MV-4-11 (cell line): ENCODE results near the gene L3MBTL3.
A peak's percentile ranks its signal among the peaks of the same experiment; 100 is the strongest.
"Not testable (repeated sequence)": the region's sequence is repeated elsewhere in the genome, so short reads cannot be mapped to it uniquely, and the experiment has no call there.

ENCODE experiments used
- DNase-seq: peaks from one replicate; lab custom pipeline; 2025; lab: John Stamatoyannopoulos, UW

Gene L3MBTL3

DNA sequence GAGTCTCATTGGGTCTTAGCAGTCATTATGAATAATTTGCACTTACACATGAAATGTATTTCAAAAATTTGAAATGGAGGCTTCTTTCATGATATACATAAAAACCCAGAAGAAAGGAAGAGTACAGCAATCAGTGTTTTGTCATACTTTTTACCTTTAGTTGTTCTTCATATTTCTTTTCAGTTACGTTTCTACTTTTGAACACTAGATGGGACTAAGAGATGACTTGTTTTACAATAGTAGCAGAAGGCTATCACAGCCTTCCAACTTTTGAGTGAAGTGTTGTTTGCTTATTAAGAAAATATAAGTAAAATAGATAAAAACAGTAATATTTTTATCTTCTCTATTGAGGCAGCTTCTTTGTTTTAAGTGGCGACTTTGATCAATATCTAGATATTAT is 58.1 kb downstream of the L3MBTL3 start:
- DNase-seq: no peak

DNA sequence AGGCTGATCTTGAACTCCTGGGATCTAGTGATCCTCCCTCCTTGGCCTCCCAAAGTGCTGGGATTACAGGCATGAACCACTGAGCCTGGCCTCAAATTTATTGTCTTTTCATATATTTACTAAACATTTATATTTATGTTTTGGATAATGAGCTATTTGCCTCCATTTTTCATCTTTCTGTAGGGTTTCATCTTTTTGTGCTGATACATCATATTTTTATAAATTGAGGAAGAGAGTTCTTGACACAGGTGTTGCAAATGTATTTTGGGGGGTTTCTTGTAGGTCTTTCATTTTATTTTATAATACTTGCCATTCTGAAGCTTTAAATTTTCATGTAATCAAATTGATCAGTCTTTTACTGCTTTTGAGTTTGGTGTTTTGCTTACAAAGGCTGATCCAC is 72.4 kb downstream of the L3MBTL3 start:
- DNase-seq: no peak

DNA sequence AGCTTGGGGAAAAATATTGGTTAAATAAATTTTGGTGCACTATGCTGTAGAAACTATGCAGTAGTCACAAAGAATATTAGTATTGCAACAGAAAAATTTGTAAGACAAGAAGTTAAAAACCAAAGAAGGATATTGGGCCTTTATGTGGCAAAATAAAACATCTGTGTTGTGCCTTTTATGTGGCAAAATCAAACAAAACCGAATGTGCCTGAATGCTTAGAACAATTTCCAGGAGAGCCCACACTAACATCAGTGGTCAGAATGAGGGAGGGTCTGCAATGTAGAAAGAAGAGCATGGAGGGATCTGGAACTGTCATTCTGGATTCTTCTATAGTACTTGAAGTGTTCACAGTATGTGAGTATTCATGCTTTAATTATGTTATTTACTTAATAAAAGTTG is 75.2 kb downstream of the L3MBTL3 start:
- no peak for DNase-seq

DNA sequence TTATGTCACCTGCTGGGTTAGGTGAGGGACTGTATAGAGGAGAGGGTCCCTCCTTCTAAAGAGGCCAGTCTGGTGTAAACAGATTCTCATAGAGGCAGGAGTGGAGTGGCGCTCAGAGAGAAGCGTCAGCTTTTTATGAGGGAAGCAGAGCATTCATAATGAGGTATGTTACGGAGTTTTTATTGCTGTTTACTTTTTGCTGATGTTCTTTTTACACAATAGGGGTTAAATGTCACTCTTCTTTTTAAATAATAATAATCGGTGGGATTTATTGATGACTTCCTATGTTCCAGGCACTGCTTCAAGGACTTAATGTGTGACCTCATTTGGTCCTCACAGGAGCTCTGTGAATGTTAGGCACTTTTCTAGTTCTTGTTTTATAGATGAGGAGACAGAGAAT is 79.9 kb downstream of the L3MBTL3 start:
- DNase-seq: no peak

DNA sequence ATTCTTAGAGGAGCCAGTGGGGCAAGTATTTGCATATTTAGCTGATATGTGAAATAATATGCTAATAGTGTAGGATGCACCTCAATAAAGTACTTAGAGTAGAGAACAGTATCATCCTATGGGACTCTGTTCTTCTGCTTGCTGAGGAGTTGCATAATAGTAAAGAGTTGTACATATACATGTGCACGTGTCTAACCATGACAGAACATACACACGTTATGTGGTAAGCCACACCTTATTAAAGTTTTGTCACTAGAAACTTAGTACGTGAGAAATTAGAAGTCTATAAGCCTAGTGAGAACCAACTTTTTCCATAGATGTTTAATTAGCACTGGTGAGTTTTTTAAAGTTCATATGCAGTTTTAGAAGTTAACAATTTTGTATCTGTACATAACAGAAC is 80.7 kb downstream of the L3MBTL3 start:
- no peak for DNase-seq

DNA sequence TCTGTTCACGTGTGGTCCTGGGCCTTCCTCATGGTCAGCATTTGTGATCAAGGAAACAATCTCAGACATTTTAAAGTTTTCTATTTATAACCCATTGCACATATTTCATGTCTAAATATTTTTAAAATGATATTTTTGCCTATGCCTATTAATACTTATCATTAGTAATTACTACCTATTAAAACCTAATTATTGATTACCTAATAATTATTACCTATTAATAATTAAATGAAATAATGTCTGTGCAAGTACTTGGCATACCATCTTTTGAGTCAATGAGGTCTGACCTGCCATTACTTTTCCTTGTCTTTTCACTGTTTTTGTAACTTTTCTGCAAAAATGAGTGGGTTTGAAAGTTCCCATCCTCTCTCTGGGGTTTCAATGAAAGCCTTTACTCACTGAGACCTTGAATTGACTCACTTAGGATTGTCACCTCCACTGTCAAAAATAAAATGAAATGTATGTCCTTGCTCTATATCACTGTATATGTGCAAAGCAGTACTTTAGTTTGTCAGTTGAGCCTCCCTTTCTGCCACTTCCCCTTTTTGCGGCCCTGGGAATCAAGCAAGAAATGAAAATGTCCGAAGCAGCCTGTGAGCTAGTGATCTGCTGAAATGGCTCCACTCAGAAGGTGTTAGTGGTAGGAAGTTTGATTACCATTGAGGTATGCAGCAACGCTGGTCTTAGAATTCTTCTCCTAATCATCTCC is 87.8 kb downstream of the L3MBTL3 start:
- peak; percentile 87 for DNase-seq

DNA sequence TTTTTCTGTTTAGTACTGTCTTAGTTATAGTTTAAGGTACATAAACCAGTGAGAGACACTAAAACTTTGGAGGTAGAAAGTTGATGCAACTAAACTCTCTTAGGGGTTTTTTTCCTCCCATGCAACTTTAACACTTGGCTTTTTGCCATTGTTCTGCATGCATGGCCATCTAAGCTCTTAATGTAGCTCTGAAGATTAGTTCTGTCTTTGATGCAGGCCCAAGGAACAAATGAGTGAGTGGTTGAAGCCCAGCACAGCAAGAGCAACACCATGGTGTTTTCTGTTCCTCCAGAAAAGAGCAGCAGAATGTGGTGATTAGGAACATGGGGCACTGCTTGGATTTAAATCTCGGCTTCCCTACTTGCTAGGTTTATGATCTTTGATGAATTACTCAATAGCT is 89.3 kb downstream of the L3MBTL3 start:
- DNase-seq: peak; percentile 10

DNA sequence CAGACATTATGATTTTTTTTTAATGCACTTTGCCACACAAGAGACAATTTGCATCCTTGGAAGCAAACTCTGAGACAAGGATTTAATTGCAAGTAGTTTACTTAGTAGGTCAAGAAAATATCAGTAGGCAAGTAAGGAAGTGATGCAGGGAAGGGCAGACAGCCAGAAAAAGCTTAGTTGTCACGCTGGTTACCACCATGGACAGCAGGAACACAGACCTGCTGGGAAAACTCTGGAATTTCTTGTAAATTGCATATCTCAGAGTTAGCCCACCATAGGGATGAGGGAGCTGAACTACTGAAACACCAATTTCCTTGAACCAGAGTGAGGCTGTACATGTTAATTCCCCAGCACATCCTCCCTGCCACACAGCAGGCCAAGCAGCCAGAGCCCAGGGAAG is 92.7 kb downstream of the L3MBTL3 start:
- no peak for DNase-seq

DNA sequence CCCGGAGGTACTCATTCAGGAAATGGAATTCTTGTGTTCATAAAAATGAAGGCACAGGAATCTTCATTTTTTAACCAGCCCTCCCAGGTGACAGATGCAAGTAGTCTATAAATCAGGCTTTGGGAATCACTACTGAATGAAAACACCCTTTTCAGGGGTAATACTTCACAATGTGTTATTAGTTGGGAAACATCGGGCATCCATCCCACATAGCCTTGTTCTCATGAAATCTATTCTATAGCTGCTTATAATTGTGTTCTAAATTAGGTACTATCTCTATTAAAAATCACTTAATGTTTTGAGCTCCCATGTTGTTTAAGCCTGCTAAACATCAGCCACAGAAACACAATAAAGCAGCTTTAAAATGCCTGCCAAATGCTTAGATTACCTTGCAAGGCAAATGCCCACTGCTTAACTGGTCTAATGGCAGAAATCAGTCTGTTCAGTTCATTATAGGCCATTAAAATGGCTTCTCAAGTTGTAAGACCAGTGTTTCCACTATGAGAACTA is 94.9 kb downstream of the L3MBTL3 start:
- DNase-seq: no peak

DNA sequence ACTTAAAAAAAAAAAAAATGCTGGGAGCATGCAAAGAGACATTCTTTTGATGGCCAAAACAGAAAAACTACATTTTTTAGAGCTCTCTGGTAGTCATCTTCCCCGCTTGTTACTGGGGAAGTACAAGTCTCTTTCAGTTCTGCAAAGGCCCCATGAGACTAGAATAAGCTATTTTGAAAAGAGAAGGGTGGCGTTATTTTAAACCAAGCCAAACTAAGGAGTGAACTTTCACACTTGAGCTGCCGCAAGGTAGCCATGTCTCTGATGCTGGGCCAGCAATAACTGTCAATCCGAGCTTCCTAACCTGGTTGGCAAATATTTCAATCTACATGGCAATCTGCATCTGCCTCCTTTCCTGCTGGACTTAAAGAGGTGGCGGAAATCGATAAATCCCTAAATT is 96.7 kb downstream of the L3MBTL3 start:
- DNase-seq: peak; percentile 76

DNA sequence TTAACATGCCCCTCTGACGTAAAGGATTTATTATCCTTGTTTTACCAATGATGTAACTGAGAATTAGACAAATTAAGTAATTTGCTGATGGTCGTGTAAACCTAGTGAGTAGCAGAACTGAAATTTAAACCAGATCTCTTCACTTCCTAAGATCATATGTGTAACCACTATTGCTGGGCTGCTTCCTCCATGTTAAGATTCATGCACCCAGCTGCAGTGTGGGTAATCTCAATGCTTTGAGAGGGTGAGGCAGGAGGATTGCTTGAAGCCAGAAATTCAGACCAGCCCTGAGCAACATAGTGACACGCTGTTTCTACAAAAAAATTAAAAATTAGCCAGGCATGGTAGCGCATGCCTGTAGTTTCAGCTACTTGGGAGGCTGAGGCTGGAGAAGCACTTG is 97.9 kb downstream of the L3MBTL3 start:
- peak; percentile 72 for DNase-seq

DNA sequence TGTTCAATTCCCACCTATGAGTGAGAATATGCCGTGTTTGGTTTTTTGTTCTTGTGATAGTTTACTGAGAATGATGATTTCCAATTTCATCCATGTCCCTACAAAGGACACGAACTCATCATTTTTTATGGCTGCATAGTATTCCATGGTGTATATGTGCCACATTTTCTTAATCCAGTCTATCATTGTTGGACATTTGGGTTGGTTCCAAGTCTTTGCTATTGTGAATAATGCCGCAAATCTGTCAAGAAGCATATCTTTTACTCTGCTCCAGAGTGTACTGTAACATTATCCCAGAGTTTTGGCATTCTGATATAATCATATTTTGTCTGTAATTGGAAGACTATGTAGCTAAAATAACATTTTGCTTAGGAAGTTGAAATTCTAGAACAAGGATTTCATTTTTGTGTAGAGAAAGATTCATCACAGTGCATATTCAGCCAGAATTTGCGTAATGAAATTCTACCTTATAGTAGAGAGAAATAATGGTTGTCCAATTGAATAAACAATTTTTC is 98.9 kb downstream of the L3MBTL3 start:
- DNase-seq: not testable (repeated sequence)

DNA sequence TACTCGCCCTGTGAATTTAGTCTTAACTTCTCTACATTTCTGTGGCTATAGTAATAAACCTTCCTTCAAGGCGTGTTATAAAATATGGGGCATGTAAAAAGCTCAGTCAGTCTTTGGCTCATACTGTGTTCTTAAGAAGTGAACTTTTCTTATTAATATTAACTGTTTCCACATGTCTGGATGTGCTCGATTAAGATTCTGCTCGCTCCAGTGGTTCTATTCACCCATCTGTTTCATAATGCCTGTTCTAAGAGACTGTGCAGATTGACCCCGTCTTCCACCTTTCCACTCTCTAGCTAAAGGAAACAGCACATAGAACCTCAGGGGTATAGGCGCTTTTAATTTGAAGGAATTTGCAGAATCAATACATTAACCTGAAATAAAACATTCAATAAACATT is 99.9 kb downstream of the L3MBTL3 start:
- DNase-seq: no peak

DNA sequence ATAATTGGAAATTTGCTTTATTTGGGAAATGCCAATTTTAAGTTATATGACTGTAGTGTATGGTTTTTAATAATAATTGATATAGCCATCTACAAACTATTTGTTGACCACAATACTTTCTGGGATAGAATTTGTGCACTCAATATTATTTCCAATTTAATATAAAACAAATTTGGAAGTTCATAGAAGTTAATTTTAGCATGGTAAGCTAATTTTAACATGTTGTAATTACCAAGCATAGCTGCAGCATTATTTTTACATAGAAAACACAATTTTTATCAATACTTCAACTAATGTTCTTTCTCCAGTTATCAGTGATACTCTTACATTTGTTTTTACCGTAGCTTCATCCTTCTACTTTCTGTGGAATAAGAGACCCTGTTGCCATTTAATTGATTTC is 100.8 kb downstream of the L3MBTL3 start:
- DNase-seq: no peak

DNA sequence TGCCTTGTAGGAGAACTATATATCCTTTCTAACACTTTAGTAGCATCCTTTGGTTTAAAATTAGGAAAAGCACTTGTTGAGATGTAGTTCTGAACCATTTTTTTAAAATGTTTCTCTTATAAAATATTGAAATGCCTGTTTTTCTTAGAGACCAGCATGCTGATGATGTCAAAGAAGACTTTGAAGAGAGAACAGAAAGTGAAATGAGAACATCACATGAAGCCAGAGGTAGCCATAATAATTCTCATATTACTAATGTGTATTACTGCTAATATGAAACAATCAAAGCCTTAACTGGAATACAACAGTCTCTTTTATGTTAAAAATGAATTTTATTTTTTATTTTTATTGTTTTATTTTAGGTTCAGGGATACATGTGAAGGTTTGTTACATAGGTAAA is 102.3 kb downstream of the L3MBTL3 start:
- DNase-seq: no peak

DNA sequence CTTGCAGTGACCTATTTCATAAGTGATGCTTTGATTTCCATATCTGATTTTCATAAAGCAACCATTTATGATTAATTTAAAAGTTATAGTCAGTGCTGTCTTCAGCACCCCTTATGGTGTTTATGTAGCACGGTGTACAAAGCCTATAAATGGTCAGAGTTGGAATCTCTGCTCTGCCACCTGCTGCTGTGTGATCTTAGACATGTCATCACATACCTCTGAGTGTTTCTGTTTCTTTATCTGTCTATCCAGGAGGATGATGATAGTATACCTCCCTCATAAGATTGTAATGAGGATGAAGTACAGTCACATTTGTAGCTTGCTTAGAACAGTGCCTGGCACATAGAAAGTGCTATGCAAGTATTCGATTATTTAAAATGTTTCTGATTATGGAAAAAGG is 103.9 kb downstream of the L3MBTL3 start:
- no peak for DNase-seq

DNA sequence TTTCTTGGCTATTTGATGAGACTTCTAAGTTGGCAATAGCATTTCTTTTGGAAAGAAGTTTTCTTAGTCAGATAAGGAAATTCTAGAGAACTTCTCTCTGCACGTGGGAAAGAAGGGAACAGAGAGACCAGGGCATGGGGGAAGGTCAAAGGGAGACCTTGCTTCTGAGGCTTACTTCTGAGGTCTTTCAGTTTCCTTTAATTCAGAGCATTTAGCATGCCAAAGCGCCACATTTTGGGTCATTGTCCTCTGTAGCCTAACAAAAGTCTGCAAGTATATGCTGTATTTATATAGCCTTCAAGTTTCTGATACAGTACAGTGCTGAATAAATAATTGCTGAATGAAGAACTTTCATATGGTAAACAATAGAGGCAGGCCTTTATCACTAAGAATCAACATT is 108.8 kb downstream of the L3MBTL3 start:
- DNase-seq: no peak

DNA sequence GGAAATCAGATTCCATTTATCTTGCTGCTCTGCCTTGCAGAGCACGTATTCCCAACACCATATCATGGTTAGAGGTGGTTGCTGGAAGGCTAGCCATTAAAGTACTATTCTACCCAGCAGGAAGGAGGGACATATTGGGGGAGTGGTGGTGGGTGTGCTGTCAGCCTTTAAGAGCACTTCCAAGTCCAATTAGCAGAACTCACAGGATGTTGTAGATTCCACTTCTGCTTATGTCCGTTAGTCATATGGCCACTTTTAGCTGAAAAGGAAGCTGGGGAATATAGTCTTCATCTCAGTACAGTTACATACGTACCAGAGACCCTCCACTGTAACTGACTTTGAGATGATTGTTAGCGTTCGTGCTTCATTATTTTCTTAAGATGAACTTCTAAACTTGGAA is 109.9 kb downstream of the L3MBTL3 start:
- DNase-seq: peak; percentile 71

DNA sequence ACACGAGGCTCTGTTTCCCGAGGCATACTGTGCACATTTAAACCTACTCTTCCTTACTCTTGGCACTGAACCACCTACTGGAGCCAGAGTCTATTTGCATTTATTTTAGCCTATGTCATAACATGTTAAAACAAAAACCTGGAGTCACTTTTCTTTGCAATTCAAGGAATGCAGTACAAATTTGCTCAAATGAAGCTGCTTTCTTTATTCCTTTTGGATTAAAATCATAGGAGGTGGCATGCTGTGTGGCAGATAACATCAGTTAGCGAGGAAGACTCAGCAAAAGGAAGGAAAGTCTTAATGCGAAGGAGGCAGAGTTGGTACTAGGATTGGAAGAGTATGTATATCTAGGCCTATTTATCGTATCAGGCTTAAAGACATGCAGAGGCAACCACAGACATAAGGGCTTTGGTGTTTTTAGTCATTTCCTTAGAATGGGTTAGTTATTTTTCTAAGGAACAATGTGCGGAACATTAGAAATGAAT is 111.4 kb downstream of the L3MBTL3 start:
- no peak for DNase-seq

DNA sequence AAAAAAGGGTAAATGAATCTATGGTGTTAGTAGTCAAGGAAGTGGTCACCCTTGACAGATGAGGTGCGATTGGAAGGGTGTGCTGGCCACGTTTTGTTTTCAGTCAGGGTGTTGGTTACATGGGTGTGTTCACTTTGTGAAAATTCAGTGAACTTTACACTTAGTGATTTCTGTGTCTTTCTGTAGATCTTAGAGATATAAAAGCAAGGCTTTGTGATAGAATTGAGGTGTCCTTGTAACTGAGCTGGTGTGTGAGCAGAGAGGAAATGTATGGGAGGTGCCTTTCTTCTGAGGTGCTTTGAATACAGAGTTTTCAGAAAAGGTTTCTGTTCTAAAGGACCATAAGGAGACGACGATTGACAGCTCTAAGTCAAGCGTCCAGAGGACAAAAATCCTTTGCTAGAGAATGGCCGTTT is 113.9 kb downstream of the L3MBTL3 start:
- no peak for DNase-seq

DNA sequence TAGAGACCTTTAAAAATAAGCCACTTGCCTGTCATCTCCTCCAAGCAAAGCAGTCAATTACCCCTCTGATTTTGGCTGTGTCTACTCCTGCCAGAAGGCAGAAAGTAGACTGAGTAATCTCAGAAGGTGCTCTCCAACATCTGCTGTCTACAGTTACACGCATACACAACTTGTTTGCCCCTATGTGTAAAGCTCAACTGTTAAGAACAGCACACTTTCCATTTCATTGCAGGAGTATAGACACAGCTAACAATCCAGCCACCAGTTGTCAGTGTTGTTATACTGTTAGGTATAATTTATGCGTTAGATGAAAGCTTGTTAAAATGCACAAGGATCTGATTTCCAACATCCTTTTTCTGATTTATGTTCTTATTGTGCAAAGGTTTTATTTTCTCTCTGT is 116.2 kb downstream of the L3MBTL3 start:
- no peak for DNase-seq

DNA sequence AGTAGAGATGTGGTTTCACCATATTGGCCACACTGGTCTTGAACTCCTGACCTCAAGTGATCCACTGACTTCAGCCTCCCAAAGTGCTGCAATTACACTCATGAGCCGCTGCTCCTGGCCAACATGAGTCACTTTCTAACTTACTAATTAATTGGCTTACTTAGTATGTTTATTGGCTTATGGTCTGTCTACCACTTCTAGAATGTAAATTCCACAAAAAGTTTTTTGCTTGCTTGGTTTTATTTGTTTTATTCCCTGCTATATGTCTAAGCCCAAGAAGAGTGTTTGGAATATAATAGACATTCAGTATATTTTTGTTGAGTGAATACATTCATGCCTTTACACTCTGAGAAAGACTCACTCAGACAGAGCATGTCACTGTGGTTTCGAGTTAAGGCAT is 118.4 kb downstream of the L3MBTL3 start:
- DNase-seq: peak; percentile 45

DNA sequence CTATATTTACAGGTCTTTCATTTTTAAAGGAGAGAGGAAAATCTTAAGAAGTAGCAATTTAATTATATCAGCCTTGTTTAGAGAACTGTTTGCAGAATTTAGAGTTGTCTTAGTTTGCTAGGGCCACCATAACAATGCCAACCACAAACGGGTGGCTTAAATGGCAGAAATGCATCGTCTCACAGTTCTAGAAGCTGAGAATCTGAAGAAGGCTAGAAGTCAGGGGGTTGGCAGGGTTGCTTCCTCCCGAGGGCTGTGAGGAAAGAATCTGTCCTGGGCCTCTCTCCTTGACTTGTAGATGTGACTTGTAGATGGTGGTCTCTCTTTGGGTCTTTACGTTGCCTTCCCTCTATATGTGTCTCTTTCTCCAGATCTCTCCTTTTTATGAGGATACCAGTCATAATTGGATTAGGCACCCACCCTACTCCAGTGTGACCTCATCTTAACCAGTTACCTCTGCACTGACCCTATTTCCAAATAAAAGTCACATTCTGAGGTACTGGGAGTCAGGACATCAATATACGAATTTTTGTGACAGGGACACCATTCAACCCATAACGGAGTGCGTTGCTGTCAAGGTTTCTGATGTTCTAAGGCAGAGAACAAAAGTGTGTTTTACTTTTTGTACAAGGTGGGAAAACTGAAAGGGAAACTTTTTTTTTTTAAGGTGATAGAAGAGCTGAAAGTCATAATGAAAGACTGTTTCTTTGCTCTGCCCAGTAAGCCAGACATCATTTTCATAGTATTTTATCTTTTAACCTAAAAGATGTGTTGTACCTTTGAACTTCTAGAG is 119.9 kb downstream of the L3MBTL3 start:
- DNase-seq: no peak
